Omental fat pad (tissue), 4 donors: ENCODE measurements around the gene C1orf105. TPM values are rescaled to one million over a fixed set of nuclear protein-coding genes. Genes with fewer than 3 reads are reported as not detected.

Experiments
- ATAC-seq: fragments of 150-250 bp; one replicate; pipeline ENCODE4 v1.9.1; 2016; ENCODE audit warnings: mild to moderate bottlenecking, moderate library complexity; ENCODE audit not compliant: low FRiP score
- DNase-seq: peaks from one replicate; pipeline ENCODE4 v3.0.0-alpha.2; 2019; ENCODE audit warnings: low spot score
- total RNA-seq, 4 donors: library from RNA; depleted of rRNA; stranded (reverse); fragments of >200 nt; gene quantifications; one replicate each; pipeline ENCODE4 v1.1.0, GENCODE V29; 2016
- TF ChIP-seq, protein P1 (sequence below), 3 donors: fragments of 450-650 bp; IDR thresholded peaks; one replicate each; pipeline ENCODE4 v1.5.1; 2016 to 2017; ENCODE audit warnings: antibody characterized with exemption in 3 of 3, mild to moderate bottlenecking in 3 of 3, moderate library complexity in 2 of 3

C1orf105 gene
- total RNA-seq, 4 donors from 2014 or later = not detected

DNA sequence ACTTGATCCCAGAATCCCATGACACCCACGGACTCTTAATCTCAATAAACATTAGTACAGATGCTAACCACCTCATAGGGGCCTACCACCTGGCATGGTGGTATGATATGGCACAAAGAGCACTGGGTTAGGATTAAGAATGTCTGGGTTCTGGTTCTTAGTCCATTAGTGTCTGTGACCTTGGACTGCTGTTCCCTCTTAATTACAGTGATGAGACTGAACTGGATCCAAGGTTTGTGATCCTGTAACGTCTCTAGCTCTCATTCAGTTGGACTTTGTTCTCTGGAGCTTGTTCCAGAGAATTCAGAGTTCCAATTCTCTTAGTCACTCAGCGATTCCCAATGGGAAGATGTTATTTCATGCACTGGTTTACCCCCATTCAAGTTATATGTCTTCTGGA is 47.0 kb downstream of the C1orf105 start:
- no peak for ATAC-seq
- DNase-seq = no peak
- TF ChIP-seq, protein P1, sequence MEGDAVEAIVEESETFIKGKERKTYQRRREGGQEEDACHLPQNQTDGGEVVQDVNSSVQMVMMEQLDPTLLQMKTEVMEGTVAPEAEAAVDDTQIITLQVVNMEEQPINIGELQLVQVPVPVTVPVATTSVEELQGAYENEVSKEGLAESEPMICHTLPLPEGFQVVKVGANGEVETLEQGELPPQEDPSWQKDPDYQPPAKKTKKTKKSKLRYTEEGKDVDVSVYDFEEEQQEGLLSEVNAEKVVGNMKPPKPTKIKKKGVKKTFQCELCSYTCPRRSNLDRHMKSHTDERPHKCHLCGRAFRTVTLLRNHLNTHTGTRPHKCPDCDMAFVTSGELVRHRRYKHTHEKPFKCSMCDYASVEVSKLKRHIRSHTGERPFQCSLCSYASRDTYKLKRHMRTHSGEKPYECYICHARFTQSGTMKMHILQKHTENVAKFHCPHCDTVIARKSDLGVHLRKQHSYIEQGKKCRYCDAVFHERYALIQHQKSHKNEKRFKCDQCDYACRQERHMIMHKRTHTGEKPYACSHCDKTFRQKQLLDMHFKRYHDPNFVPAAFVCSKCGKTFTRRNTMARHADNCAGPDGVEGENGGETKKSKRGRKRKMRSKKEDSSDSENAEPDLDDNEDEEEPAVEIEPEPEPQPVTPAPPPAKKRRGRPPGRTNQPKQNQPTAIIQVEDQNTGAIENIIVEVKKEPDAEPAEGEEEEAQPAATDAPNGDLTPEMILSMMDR (IDR thresholded peaks at IDR 0.05) = no peak

- ATAC-seq (no peak), DNase-seq (no peak)
- TF ChIP-seq, protein P1 (IDR thresholded peaks at IDR 0.05) = no peak
These were observed 47.8 kb downstream of the C1orf105 start for GRCh38 chr1:172468296-172468695.

GRCh38 chr1:172469717-172470116 is 49.2 kb downstream of the C1orf105 start:
- DNase-seq (no peak), ATAC-seq (no peak)
- TF ChIP-seq, protein P1 (IDR thresholded peaks at IDR 0.05) = no peak

DNA sequence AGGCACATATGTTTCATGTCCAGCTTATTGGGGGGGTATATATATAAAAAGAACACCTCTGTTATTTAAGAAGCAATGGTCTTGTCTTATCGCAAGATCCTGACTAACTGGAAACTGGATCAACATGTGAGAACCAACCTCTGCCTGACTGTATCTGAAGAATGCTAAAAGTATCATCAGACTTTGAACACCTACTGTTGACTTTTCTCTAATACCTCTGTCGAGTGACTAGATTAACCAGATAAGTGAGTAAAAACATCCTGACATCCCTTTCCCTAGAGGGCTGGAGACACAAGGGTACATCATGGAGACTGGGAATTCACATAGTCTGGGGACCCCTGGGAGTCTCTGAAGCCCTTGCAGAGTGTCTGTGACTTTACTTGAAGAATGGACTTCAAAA is 49.7 kb downstream of the C1orf105 start:
- TF ChIP-seq, protein P1 (IDR thresholded peaks at IDR 0.05) = no peak
- DNase-seq = no peak
- ATAC-seq = no peak

- DNase-seq = no peak
- no peak for ATAC-seq
- TF ChIP-seq, protein P1 (IDR thresholded peaks at IDR 0.05) = no peak
These were observed 51.2 kb downstream of the C1orf105 start for GRCh38 chr1:172471666-172472065.

GRCh38 chr1:172472495-172472894 is 52.0 kb downstream of the C1orf105 start:
- no peak for ATAC-seq
- DNase-seq = no peak
- TF ChIP-seq, protein P1 (IDR thresholded peaks at IDR 0.05) = no peak

DNA sequence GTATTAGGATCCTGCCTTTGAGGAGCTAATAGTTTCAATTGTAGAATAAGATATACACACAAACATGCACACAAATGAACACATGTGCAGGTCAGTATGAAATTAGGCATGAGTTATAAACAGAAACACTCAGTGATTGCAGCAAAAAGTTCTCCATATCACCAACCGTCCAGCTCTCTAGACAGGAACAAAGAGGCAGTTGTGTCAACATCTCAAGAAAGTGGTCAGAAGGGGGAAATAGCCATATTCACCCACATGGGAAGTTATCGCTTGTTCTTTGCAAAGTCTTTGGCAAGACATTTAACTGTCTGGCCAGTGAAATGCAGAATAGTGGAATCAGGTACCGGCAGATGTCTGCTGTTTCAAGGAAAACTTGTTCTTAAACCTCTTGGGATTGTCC is 52.8 kb downstream of the C1orf105 start:
- DNase-seq (no peak), ATAC-seq (no peak)
- TF ChIP-seq, protein P1 (IDR thresholded peaks at IDR 0.05) = no peak
